Gastroesophageal sphincter (tissue), 4 donors: ENCODE measurements around the gene LAMA2. TPM values are rescaled to one million over a fixed set of nuclear protein-coding genes. Genes with fewer than 3 reads are reported as not detected.

Source experiments
- ATAC-seq: fragments of 150-250 bp; one replicate; pipeline ENCODE4 v1.9.1; 2016; ENCODE audit warnings: mild to moderate bottlenecking, moderate library complexity
- H3K27ac ChIP-seq, 4 donors: fragments of 200-600 bp; sonication (generic) in 3 of 4; 1 replicate in 3 of 4; 2 replicates in 1 of 4; pipeline ENCODE4 v1.5.1; 2016 to 2019
- H3K27me3 ChIP-seq: fragments of 200-600 bp; sonication (generic); one replicate; pipeline ENCODE4 v1.5.1; 2019
- H3K36me3 ChIP-seq, 2 donors: fragments of 200-600 bp; sonication (generic); one replicate each; pipeline ENCODE4 v1.5.1; 2019; ENCODE audit warnings: control low read depth in 1 of 2
- H3K4me1 ChIP-seq, 3 donors: fragments of 200-600 bp; sonication (generic); 1 replicate in 2 of 3; 2 replicates in 1 of 3; pipeline ENCODE4 v1.5.1; 2016 to 2019; ENCODE audit warnings: control low read depth in 2 of 3
- H3K4me3 ChIP-seq, 2 donors: fragments of 200-600 bp; sonication (generic); one replicate each; pipeline ENCODE4 v1.5.1; 2019; ENCODE audit warnings: mild to moderate bottlenecking in 1 of 2, moderate library complexity in 1 of 2
- H3K9me3 ChIP-seq, 3 donors: fragments of 200-600 bp; sonication (generic); one replicate each; pipeline ENCODE4 v1.5.1; 2017 to 2019; ENCODE audit warnings: control low read depth in 2 of 3
- CTCF ChIP-seq, 4 experiments: fragments of 200-600 bp in 2 of 4; fragments of 450-650 bp in 2 of 4; sonication (generic) in 1 of 4; IDR thresholded peaks; one replicate each; pipeline ENCODE4 v1.5.1; 2017 to 2019; ENCODE audit warnings: antibody characterized with exemption in 4 of 4, mild to moderate bottlenecking in 2 of 4, moderate library complexity in 2 of 4
- EP300 ChIP-seq: sonication (generic); formaldehyde crosslinking; IDR thresholded peaks from one replicate; pipeline ENCODE4 v1.6.1; 2017; ENCODE audit warnings: antibody characterized with exemption, mild to moderate bottlenecking
- POLR2A ChIP-seq, 2 donors: fragments of 450-650 bp; IDR thresholded peaks; one replicate each; pipeline ENCODE4 v1.6.1; 2017; ENCODE audit warnings: antibody characterized with exemption in 2 of 2, mild to moderate bottlenecking in 2 of 2, moderate library complexity in 1 of 2
- POLR2AphosphoS5 ChIP-seq: sonication (generic); formaldehyde crosslinking; IDR thresholded peaks from one replicate; pipeline ENCODE4 v1.6.1; 2017; ENCODE audit warnings: antibody characterized with exemption
- WGBS, 2 donors: methylation state at CpG; one replicate each; pipeline ENCODE4 v1.1.5; 2018; ENCODE audit warnings: low coverage in 1 of 2; 5-methylcytosine and 5-hydroxymethylcytosine counted together
- total RNA-seq, 4 donors: library from RNA; depleted of rRNA; stranded (reverse); fragments of >200 nt; gene quantifications; one replicate each; pipeline ENCODE4 v1.1.0, GENCODE V29; 2016

Gene LAMA2
- total RNA-seq, 4 donors from 2014 or later: 103 to 199 (median 153) TPM

GRCh38 chr6:129098061-129098553, 215.2 kb downstream of the LAMA2 start:
- no peaks in the 10 kb centered on the region for H3K36me3 ChIP-seq
- ATAC-seq: no peak
- H3K9me3 ChIP-seq: no peaks in the 10 kb centered on the region
- no peak overlapping the region for H3K27ac ChIP-seq
- WGBS, 2 donors: 89 to 94% methylated on average over 5 to 9 of the region's 9 CpGs
- H3K27me3 ChIP-seq: no peaks in the 10 kb centered on the region
- H3K4me3 ChIP-seq: no peak overlapping the region
- H3K4me1 ChIP-seq: no peaks in the 10 kb centered on the region
- TF ChIP-seq CTCF (IDR thresholded peaks at IDR 0.05): no peak
- TF ChIP-seq POLR2AphosphoS5: no peak
- TF ChIP-seq EP300: no peak
- TF ChIP-seq POLR2A (IDR thresholded peaks at IDR 0.05): no peak

GRCh38 chr6:129099696-129100095, 216.8 kb downstream of the LAMA2 start:
- H3K4me3 ChIP-seq: no peak overlapping the region
- no peaks in the 10 kb centered on the region for H3K4me1 ChIP-seq
- H3K27me3 ChIP-seq: no peaks in the 10 kb centered on the region
- ATAC-seq: no peak
- H3K9me3 ChIP-seq: no peaks in the 10 kb centered on the region
- no peak overlapping the region for H3K27ac ChIP-seq
- TF ChIP-seq POLR2A (IDR thresholded peaks at IDR 0.05) (no peak), POLR2AphosphoS5 (no peak), EP300 (no peak), CTCF (IDR thresholded peaks at IDR 0.05) (no peak)
- H3K36me3 ChIP-seq: no peaks in the 10 kb centered on the region

- 83 to 96% methylated on average over 1 of the region's 1 CpG for WGBS, 2 donors
- Histone ChIP-seq H3K27me3 (no peaks in the 10 kb centered on the region), H3K36me3 (no peaks in the 10 kb centered on the region), H3K4me1 (peaks cover 0 to 3% (median 0%) of the 10 kb centered on the region in 3 donors), H3K27ac (no peak overlapping the region), H3K9me3 (no peaks in the 10 kb centered on the region), H3K4me3 (no peak overlapping the region)
- ATAC-seq: no peak
- TF ChIP-seq POLR2AphosphoS5 (no peak), EP300 (no peak), CTCF (IDR thresholded peaks at IDR 0.05) (no peak)
Observed at GRCh38 chr6:129100164-129100563, 217.2 kb downstream of the LAMA2 start.

- Histone ChIP-seq H3K36me3 (no peaks in the 10 kb centered on the region), H3K27ac (peak overlapping the region in 3 of 4 donors; percentile 14 to 51 (median 32)), H3K27me3 (no peaks in the 10 kb centered on the region), H3K9me3 (no peaks in the 10 kb centered on the region), H3K4me1 (peaks cover 0 to 4% (median 0%) of the 10 kb centered on the region in 3 donors), H3K4me3 (no peak overlapping the region)
- TF ChIP-seq CTCF (IDR thresholded peaks at IDR 0.05): no peak
- TF ChIP-seq EP300: no peak
- peak; percentile 49 for TF ChIP-seq POLR2AphosphoS5
- 63 to 64% methylated on average over 2 to 4 of the region's 4 CpGs for WGBS, 2 donors
- peak; percentile 82 for ATAC-seq
Observed at GRCh38 chr6:129102741-129103140, 219.8 kb downstream of the LAMA2 start.

- ATAC-seq: peak; percentile 78
- Histone ChIP-seq H3K4me1 (peaks cover 0 to 4% (median 0%) of the 10 kb centered on the region in 3 donors), H3K27ac (peak overlapping the region in 3 of 4 donors; percentile 6 to 62 (median 62)), H3K9me3 (no peaks in the 10 kb centered on the region), H3K4me3 (no peak overlapping the region), H3K36me3 (no peaks in the 10 kb centered on the region), H3K27me3 (no peaks in the 10 kb centered on the region)
- TF ChIP-seq CTCF (IDR thresholded peaks at IDR 0.05): no peak
- TF ChIP-seq EP300: no peak
- TF ChIP-seq POLR2AphosphoS5: peak; percentile 50
- TF ChIP-seq POLR2A (IDR thresholded peaks at IDR 0.05): no peak
- 63 to 93% methylated on average over 1 of the region's 1 CpG for WGBS, 2 donors
Observed at GRCh38 chr6:129104131-129104530, 221.2 kb downstream of the LAMA2 start.
